ENCODE data around the gene DNPEP. TPM values are rescaled to one million over a fixed set of nuclear protein-coding genes. Genes with fewer than 3 reads are reported as not detected.

The DNPEP gene
- total RNA-seq, 1 experiment from 2014 or later: 60.9 TPM

DNA sequence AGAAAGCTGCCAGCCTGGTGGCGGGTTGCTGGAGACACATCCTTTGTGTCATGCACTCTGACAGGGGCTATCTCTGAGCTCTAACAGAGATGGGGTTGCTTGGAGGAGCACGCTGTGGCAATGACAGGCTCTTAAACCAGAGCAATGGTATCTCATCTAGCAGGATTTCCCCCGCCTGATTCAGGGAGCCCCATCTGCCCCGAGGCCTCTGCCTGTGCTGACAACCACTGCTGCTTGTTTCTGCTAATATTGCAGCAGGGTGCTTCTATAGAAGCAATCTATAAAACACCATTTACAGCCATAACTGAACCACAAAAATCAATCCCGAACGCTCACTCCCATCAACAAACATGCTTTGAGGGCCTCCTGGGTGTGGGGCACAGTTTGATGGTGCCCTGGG lies 12.8 kb upstream of the DNPEP start:
- Histone ChIP-seq H4K5ac (ENCODE audit: insufficient read length, low read depth, low read length) (no peak overlapping the region), H4K91ac (ENCODE audit: insufficient read length, low read depth, low read length) (no peak overlapping the region), H2BK15ac (ENCODE audit: low read depth, low read length) (no peak overlapping the region), H3K4ac (ENCODE audit: low read depth, low read length) (no peak overlapping the region), H3K79me2 (ENCODE audit: insufficient read depth, low read length) (no peaks in the 10 kb centered on the region), H2AK5ac (ENCODE audit: insufficient read length, low read length) (no peak overlapping the region), H3K9me3 (ENCODE audit: control insufficient read depth, low read depth, low read length) (no peaks in the 10 kb centered on the region), H3K27ac (ENCODE audit: insufficient read length, low read depth, low read length) (no peak overlapping the region), H2BK12ac (ENCODE audit: insufficient read length, low read depth, low read length) (no peak overlapping the region), H3T11ph (ENCODE audit: low read length) (no peak overlapping the region), H2BK20ac (ENCODE audit: low read depth, low read length, poor library complexity, severe bottlenecking) (no peak overlapping the region), H3K18ac (ENCODE audit: insufficient read length, low read depth, low read length) (no peak overlapping the region), H3K56ac (ENCODE audit: insufficient read length, low read depth, low read length) (no peak overlapping the region), H3K4me1 (ENCODE audit: insufficient read depth, low read length) (no peaks in the 10 kb centered on the region), H3K4me2 (ENCODE audit: insufficient read depth, insufficient read length, low read length) (no peak overlapping the region), H3K23me2 (ENCODE audit: insufficient read length, low read depth, low read length, poor library complexity, severe bottlenecking) (no peaks in the 10 kb centered on the region), H4K8ac (replicated peaks; ENCODE audit: insufficient read length, low read depth, low read length) (no peak overlapping the region), H3K9ac (ENCODE audit: extremely low read depth, insufficient read length, low read length) (no peak overlapping the region), H3K14ac (ENCODE audit: insufficient read depth, low read length) (no peak overlapping the region), H2BK120ac (ENCODE audit: low read depth, low read length, poor library complexity, severe bottlenecking) (no peak overlapping the region), H3K23ac (ENCODE audit: insufficient read length, low read depth, low read length) (no peak overlapping the region), H4K20me1 (ENCODE audit: control insufficient read depth, insufficient read depth, insufficient read length) (no peaks in the 10 kb centered on the region), H3K79me1 (ENCODE audit: insufficient read depth, low read depth, low read length, poor library complexity, severe bottlenecking) (no peaks in the 10 kb centered on the region), H2BK5ac (ENCODE audit: insufficient read length, low read length) (no peak overlapping the region), H2AFZ (ENCODE audit: low read length) (no peak overlapping the region), H3K27me3 (ENCODE audit: insufficient read depth, low read length) (no peaks in the 10 kb centered on the region)
- no peaks in the 10 kb centered on the region for H3K36me3 Mint-ChIP-seq (ENCODE audit: insufficient read depth in 1 of 3, low read depth in 3 of 3)
- TF ChIP-seq, protein P1, sequence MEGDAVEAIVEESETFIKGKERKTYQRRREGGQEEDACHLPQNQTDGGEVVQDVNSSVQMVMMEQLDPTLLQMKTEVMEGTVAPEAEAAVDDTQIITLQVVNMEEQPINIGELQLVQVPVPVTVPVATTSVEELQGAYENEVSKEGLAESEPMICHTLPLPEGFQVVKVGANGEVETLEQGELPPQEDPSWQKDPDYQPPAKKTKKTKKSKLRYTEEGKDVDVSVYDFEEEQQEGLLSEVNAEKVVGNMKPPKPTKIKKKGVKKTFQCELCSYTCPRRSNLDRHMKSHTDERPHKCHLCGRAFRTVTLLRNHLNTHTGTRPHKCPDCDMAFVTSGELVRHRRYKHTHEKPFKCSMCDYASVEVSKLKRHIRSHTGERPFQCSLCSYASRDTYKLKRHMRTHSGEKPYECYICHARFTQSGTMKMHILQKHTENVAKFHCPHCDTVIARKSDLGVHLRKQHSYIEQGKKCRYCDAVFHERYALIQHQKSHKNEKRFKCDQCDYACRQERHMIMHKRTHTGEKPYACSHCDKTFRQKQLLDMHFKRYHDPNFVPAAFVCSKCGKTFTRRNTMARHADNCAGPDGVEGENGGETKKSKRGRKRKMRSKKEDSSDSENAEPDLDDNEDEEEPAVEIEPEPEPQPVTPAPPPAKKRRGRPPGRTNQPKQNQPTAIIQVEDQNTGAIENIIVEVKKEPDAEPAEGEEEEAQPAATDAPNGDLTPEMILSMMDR (conservative IDR thresholded peaks at IDR 0.05): no peak
- no peak for DNase-seq
- no CpG with 5 or more reads among the region's 6 CpGs for WGBS (ENCODE audit: extremely low coverage, insufficient read length, low lambda C conversion rate)
- no peak overlapping the region for H3K27ac Mint-ChIP-seq
- H3K4me1 Mint-ChIP-seq: peaks cover 33 to 45% of the 10 kb centered on the region in 2 experiments
- H3K4me3 Mint-ChIP-seq: no peak overlapping the region
- H3K27me3 Mint-ChIP-seq (ENCODE audit: low read depth): peaks cover 4% of the 10 kb centered on the region
- no peaks in the 10 kb centered on the region; a peak in 1 of 5 replicates for H3K9me3 Mint-ChIP-seq
